ENCODE results near the gene RARRES2.
"Not testable (repeated sequence)": the region's sequence is repeated elsewhere in the genome, so short reads cannot be mapped to it uniquely, and the experiment has no call there.

RARRES2 gene

GRCh38 chr7:150322114-150322832 lies 19.2 kb downstream of the RARRES2 start:
- no peak for DNase-seq (ENCODE audit: low read depth in 3 of 3, low spot score in 1 of 3)

GRCh38 chr7:150321788-150322113 lies 19.7 kb downstream of the RARRES2 start:
- no peak for DNase-seq (ENCODE audit: low read depth in 3 of 3, low spot score in 1 of 3)

- no peak for DNase-seq (ENCODE audit: low read depth in 3 of 3, low spot score in 1 of 3)
These were observed 23.5 kb downstream of the RARRES2 start for GRCh38 chr7:150317748-150318444.

DNA sequence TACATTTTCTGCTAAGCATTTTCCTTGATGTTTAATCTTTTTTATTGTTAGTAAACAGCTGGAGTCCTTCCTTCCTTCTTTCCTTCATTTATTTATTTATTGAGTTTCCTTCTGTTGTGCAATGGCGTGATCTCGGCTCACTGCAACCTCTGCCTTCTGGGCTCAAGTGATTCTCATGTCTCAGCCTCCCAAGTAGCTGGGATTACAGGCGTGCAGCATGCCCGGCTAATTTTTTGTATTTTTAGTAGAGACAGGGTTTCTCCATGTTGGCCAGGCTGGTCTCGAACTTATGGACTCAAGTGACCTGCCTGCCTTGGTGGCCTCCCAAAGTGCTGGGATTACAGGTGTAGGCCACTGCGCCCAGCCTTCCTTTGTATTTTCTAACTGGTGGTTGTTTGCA lies 24.4 kb downstream of the RARRES2 start:
- not testable (repeated sequence) for DNase-seq (ENCODE audit: low read depth in 3 of 3, low spot score in 1 of 3)

DNA sequence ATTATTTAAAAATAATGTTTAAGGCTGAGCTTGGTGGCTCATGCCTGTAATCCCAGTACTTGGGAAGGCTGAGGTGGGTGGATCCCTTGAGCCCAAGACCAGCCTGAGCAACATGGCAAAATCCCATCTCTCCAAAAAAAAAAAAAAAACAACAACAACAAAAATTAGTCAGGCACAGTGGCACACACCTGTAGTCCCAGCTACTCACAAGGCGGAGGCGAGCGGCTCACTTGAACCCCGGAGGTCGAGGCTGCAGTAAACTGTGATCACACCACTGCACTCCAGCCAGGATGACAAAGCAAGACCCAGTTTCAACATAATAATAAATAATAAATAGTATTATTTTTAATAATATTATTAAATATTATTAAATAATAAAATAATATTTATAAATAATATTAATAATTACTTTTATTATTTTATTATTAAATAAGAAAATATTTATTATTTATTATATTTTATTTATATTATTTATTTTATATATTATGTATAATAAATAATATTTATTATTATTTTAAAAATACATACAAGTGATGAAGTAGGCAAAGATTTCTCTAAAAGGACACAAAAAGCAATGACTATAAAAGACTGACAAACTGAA lies 26.7 kb downstream of the RARRES2 start:
- DNase-seq (ENCODE audit: low read depth in 3 of 3, low spot score in 1 of 3): no peak

DNA sequence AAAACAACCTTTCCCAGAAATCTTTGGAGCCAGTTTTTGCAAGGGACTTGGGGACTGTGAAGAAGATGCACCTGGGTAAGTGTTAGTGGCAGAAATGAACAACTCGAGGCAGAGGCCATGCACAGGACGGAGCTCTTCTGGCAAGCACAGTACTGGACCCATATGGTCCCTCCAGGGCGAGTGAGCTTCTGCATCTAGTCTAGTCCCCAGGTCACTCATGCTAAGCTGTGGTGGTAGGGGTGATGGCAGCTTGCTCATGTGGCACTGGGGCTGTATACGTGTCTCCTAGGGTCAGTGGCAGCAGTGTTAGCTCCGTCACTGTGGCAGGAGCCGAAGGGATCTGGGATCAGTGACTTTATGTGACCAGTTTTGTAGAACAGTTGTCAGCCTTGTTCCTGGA lies 27.6 kb downstream of the RARRES2 start:
- DNase-seq (ENCODE audit: low read depth in 3 of 3, low spot score in 1 of 3): no peak

DNA sequence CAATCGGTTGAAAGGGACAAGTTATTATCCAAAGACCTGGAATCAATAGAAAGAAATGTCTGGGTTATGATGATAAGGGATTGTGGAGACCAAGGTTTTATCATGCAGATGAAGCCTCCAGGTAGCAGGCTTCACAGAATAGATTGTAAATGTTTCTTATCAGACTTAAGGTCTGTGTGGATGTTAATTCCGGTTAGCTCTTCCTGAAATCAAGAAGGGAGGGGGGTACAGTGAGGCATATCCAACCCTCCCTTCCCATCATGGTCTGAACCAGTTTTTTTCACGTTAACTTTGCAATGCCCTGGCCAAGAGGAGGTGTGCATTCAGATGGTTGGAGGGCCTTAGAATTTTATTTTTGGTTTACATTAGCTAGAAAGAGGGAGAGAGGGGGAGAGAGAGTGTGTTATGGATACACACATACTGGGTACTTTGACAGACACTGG lies 28.0 kb downstream of the RARRES2 start:
- DNase-seq (ENCODE audit: low read depth in 3 of 3, low spot score in 1 of 3): no peak

DNA sequence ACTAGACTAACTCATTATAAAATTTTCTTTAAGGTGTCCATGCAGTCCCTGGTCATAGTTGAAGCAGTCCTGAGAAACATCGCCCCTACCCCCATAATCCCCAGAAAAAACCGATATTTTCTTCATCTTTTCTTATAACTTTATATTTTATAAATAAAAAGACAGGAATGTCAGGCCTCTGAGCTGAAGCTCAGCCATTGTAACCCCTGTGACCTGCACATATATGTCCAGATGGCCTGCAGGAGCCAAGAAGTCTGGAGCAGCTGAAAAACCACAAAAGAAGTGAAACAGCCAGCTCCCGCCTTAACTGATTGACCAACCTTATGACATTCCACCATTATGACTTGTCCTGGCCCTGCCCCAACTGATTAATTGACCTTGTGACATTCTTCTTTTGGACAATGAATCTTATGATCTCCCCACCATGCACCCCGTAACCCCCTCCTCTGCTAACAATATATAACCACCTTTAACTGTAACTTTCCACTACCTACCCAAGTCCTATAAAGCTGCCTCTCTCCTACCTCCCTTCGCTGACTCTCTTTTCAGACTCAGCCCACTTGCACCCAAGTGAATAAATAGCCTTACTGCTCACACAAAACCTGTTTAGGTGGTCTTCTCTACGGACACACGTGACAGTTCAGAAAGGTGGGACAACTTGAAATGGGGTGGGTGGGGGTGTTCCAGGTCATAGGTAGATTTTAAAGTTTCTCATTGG lies 28.6 kb downstream of the RARRES2 start:
- DNase-seq (ENCODE audit: low read depth in 3 of 3, low spot score in 1 of 3): not testable (repeated sequence)

DNA sequence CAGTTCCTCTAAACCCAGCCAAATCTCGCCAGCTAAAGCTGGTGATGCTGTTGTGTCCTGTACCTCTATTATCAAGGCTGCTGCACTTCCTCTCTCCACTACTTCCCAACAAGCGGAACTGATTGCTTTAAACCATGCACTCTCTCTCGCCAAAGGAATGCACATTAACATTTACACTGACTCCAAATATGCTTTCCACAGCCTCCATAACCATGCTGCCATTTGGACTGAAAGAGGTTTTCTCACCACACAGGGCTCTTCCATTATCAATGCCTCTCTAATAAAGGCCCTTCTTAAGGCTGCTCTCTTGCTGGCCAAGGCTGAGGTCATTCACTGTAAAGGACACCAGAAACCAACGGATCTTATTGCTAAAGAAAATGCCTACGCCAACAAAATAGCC lies 29.7 kb downstream of the RARRES2 start:
- DNase-seq (ENCODE audit: low read depth in 3 of 3, low spot score in 1 of 3): no peak

DNA sequence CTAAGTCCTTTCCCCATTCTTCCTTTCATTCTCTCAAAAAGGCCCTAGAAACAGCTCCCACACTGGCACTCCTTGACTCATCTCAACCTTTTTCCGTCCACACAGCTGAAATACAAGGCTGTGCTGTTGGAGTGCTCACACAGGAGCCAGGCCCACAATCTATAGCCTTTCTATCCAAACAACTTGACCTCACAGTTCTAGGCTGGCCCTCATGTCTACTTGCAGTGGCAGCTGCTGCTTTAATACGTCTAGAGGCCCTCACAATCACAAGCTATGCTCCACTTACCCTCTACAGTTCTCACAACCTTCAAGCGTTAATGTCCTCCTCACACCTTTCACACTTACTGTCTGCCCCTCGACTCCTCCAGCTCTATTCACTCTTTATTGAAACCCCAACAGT lies 30.3 kb downstream of the RARRES2 start:
- DNase-seq (ENCODE audit: low read depth in 3 of 3, low spot score in 1 of 3): no peak

- DNase-seq (ENCODE audit: low read depth in 3 of 3, low spot score in 1 of 3): no peak
These were observed 32.9 kb downstream of the RARRES2 start for GRCh38 chr7:150308575-150308974.

GRCh38 chr7:150307904-150308303 lies 33.5 kb downstream of the RARRES2 start:
- no peak for DNase-seq (ENCODE audit: low read depth in 3 of 3, low spot score in 1 of 3)

DNA sequence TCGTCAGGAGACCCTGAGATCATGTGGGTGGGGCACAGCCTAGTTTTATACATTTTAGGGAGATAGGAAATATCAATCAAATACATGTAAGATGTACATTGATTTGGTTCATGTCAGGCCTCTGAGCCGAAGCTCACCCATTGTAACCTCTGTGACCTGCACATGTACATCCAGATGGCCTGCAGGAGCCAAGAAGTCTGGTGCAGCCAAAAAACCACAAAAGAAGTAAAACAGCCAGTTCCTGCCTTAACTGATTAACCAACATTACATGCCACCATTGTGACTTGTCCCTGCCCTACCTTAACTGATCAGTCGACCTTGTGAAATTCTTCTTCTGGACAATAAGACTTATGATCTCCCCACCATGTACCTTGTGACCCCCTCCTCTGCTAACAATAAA lies 34.3 kb downstream of the RARRES2 start:
- DNase-seq (ENCODE audit: low read depth in 3 of 3, low spot score in 1 of 3): no peak

DNA sequence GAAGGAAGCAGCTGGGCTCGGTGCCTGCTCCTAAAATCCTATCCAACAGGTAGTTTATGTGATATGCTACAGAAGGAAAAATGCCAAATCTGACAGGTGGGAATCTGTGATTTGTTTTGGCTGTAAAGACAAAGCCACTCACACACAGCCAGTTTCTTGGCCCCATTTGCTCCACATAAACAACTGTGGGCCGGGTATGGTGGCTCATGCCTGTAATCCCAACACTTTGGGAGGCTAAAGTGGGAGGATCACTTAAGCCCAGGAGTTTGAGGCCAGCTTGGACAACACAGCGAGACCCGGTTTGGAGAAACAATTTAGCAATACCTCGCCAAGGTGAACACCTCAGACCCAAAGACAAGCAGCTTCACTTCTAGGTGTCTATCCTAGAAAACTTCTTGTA lies 35.1 kb downstream of the RARRES2 start:
- DNase-seq (ENCODE audit: low read depth in 3 of 3, low spot score in 1 of 3): not testable (repeated sequence)

DNA sequence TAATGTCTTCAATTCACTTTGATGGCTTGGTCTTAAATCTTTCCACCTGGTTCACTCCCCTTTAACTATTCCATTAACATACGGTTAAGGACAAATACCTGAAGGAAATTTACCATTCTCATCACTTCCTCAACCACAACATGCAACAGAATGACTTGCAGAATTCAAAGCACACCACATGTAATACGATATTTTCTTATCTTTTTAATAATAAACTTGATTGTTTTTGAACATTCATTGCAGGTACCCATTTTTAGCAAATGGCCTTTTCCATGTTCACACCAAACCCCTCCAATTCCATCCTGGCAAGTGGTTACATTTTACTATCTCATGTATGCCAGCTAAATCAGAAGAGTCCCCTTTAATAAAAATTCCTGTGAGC lies 35.5 kb downstream of the RARRES2 start:
- DNase-seq (ENCODE audit: low read depth in 3 of 3, low spot score in 1 of 3): not testable (repeated sequence)

DNA sequence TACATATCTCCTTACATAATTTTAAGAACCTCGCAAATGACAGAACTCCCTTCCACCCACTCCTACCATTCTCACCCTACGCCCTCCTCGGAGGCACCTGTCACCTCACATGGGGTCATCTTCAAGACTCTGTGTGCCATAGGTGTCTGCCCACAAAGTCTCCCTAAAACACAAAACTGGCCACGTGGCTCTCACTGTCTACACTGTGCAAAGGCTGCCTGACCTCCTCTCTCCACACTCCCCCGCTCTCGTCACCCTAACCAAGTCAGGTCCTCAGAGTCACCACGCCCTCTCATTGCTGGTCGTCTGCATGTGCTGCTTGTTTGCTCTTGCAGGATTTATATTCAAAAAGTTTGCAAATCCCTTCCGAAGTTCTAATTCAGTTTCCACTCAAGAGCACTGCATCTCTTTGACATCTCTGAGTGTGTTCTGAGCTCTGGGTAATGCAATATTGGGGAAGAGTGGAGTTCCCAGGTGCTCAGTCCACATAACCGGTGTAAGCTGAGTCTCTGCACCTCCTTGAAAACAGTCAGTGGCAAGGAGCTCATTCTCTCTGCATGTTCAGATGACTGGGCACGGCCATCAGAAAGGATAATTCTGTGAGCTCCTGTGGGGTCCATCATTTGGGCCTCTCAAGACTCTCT lies 36.0 kb downstream of the RARRES2 start:
- not testable (repeated sequence) for DNase-seq (ENCODE audit: low read depth in 3 of 3, low spot score in 1 of 3)

DNA sequence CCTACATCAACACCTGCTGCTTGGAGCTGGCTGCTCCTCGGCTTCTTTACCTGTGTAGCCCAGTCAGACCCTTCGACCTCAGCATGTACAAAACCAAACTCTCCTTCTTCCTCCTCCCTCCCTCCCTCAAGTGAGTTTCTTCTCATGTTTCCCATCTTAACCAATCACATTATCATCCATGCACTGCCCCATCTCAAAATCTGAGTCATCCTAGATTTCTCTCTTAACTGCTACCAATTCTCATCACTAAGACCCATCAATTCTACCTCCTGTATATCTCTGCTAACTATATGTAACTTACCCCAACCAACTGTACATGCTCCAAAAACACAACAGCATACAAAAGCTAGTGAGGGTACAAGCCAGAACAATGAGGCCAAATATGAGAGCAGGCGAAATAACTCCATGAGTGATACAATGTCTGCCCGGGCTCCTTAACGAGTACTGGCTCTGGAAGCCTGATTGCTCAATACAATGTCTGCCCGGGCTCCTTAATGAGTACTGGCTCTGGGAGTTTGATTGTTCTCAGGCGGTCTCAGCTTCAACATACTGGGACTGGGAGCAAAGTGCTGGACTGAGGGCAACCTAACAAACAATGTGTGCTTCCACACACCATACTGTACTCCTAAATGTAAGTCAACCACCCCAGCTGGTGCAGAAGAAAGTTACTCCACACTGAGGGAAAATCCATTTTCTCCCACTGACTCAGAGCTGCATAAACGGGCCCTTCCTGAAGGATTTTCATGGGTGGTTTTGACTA lies 36.8 kb downstream of the RARRES2 start:
- DNase-seq (ENCODE audit: low read depth in 3 of 3, low spot score in 1 of 3): not testable (repeated sequence)

GRCh38 chr7:150302908-150303310 lies 38.5 kb downstream of the RARRES2 start:
- not testable (repeated sequence) for DNase-seq (ENCODE audit: low read depth in 3 of 3, low spot score in 1 of 3)

DNA sequence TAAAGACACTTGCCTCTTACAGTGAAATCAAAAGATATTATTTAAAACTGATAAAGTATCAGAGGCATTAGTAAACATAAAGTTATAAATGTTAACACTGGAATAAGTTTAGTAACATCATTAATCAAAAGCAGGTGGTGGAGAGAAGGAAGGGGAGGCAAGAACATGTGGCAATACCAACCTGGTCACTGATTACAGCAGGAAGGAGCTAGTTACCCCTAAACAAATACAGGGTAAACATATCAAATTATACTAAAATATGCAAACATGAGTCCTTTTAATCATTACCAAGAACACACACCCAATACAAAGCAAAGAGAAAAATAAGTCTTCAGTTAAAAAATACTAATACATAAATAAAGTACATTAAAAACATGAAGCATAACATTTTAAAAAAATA lies 43.5 kb downstream of the RARRES2 start:
- DNase-seq (ENCODE audit: low read depth in 3 of 3, low spot score in 1 of 3): not testable (repeated sequence)

- DNase-seq (ENCODE audit: low read depth in 3 of 3, low spot score in 1 of 3): not testable (repeated sequence)
These were observed 44.6 kb downstream of the RARRES2 start for GRCh38 chr7:150296802-150297201.

DNA sequence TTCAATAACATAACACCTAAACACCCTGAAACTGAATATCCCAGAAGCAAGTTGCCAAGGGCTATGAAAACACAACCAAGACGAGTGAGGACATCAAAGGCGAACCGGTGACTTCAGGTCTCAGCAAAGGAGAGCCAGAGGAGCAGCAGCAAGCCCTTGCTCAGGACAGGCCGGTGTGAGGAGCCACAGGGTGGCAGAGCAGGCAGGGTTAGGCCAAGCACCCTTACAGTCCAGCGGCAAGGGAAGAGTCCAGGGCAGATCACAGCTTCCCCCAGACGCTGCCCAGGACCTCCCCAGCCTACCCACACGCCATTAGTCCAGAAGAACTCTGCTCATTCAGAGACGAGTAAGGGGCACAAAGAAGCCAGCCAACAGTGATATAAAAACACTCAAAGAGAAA lies 45.8 kb downstream of the RARRES2 start:
- DNase-seq (ENCODE audit: low read depth in 3 of 3, low spot score in 1 of 3): not testable (repeated sequence)
